ENCODE measurements around the gene SLC18A2.

Gene SLC18A2

DNA sequence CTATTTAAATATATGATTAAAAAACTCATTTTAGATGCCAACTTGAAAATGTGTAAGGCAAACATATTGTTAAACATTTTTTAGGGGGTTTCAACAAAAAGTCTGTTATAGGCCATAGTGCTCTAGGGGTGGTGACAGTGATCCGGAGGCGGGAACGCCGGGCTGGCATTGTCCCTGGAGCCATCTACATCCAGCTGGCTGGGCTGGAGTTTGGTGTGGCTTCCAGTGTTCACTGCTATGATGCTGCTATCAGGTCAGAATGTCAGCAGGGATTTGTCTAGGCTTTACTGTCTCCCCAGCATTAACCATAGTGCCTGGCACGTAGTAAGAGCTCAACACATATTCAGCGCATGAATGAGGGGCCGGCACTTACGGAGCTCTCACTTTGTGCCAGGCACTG is 1.9 kb upstream of the SLC18A2 start:
- no peak for DNase-seq

DNA sequence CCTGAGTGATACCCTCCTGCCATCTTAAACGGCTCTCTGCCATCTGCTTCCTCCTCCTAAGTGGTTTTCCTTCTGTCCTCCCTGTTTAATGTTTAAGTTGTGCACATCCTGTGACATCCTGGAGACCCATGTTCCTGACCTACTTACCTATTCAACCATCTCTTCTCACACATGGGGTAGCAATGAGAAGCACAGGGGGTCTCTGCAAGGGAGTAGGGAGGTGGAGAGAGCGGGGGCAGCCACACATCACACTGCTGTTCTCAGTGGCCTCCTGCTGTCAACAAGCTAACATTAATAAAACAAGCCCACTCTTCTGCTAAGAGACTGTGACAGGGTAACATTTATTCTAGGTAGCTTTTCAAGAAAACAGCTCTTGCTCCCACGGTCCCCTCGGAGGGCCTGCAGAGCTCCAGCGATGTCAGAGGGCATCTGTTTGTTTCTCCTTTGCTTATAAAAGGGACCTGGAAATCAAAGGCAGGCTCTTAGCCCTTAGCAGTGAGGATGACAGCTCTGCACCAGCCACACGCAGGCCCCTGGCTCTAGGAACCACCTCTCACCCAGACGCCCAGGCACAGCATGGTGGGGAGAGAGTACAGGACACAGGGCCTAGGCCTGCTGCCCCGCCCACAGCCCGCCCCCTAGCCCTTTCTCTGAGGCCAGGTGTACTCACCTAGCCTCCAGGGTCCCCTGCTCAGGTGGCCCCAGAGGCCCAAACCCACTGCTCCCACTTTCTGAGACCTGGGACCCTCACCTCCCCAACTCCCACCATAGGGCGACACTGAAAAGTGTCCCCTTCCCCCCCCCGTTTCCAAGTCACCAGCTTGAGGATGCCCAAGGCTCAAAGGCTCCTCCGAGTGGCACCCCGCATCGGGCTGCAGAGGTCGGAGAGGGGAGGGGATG is 943 bp upstream of the SLC18A2 start:
- DNase-seq, result no peak

DNA sequence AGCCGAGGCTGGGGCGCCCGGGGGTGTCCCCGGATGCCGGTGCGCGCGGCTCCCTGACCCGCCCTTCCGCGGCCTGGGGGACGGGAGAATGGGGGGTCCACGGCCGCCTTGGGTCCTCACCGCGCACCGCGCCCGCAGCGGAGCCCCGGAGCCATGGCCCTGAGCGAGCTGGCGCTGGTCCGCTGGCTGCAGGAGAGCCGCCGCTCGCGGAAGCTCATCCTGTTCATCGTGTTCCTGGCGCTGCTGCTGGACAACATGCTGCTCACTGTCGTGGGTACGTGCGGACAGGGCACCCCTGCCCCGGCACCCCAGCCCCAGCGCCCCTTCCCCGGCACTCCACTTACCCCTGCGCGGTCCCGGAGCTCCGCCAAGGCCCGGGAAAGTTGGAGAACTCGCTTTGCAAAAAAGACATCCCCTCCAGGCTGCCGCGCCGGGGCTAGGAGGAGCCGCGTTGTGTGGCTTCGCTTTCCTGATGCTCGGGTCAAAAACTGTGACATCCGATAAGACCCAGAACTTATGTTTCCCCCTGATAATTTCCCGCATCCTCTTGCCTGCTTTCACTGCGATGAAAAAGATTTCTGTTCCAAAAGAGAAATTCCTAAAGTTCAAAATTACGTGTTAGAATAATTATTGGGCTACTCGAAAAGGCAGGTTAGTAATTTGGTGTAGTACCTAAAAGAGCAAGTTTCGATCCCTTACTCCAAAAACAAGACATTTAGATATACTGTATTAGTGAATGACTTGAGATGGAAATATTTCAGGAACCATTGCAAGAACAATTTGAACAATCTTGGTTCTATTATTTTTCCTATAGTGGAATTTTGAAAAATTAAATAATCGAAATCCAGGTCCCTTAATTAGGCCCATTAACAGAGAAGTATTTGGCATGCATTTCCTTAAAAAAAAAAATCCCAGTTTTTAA is 888 bp downstream of the SLC18A2 start:
- DNase-seq, result no peak

DNA sequence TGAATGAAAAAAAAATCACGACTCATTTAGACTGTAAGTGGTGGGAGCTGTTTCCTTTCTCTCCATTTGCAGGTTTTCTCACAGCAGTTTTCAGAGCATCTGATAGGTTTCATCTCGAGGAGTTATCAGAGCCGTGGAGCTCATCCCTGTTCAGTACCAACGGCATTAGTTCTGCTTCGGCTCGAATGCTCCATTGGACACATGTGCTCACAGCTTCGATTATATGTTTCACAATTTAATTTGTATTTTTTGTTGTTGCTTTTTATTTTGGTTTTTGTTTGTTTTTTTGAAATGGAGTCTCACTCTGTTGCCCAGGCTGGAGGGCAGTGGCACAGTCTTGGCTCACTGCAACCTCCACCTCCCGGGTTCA is 1.5 kb downstream of the SLC18A2 start:
- no peak for DNase-seq

DNA sequence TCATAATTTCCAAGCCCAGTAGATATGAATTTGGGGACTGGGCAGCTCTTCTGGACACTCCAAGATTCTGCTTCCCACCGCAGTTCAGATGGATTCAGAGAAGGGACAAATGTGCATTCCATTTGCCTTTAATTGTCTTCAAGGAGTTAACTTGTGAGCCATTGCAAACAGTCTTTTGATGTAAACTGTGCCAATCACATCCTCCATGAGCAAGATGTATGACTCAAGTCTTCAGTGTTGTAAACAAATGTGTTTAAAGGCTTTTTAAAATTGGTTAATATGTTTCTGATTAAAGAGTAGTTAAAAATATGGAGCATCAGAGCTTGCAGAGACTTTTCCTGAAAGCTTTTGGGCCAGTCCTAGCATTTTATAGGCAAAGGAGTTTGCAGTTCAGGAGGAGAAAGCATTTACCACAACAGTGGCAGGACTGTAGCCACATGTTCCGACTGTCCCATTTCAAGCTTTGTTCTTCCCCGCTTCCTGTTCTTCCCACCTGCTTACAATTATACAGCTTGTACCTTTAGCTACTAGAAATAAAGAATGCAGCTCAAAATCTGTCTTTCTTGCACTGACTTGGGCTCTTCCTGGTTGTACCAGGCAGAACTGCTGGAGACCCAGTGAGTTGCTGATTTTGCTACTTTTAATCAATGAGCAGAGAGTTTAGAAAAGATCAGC is 6.2 kb downstream of the SLC18A2 start:
- DNase-seq, result no peak

DNA sequence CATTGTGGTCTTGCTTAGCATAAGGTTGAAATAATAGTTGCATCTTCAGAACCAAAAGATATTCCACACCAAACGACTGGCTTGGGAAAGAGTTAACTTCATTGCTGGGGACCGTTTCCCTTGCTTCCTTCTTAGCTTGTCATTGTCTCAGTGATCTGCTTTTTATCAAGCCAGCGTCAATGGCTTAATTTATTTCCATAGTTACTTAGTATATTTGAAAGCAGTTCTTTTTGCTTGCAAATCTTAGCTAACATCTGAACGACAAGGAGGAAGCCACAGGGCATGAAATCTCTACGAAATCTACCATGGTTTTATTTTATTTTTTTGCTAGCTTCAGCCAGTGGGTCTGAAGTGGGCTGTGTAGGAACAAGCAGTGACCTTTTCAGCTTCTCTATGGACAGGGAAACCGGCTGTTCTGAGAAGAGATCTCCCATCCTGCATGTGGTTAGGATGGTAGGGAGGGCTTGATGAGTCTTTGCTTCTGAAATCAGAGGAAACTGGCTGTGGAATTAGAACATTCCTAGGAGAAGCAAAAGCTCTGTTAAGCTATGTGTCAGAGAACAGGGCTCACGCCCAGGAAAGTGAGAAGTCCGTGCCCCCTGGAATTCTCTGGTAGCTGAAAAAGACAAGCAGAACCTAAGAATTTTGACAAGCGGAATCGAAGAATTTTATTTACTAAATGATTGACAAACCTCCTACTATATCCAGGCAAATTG is 8.0 kb downstream of the SLC18A2 start:
- no peak for DNase-seq

DNA sequence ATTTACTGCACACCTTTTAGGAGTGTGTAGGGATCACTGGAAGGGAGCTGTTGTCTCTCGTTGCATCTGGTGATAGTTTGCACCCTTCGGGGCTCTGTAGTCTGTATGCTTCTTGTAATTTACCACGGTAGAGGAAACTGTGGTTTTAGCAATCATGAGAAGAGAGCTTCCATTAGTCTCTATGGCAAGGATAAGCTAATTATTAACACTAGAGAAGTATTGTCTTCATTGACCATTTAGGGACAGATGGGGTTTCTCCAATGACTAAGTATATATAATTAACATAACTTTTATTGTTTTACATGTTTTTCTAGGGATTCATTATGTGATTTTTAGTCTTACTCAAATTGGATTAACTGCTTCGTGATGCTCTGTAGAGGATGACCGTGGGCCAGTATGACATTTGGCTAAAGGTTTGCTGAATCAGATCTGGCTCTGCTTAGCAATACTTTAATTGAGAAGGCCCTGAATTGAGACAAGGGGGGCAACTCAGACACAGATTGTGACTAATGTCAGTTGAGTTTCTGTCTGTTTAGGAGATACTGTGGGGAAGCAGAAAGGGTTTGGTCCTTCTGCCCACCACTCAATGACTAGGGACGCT is 8.7 kb downstream of the SLC18A2 start:
- DNase-seq, result no peak

DNA sequence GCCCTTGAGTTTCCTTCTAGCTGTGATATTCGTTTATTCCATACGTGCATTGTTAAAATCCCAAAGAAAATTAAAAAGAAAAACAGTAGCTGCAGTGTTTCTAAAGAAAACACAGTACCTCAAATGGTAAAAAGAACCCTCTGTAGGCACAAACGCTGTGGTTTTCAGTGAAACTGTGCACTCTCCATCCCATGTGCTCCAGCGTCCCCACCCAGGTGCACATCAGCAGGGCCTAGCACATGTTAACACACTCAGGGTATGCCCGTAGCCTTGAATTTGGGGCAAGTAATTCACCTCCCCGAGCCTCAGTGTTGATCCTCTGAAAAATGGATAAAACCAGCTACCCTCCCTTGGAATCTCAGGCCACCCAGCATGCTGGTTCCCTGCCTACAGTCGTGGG is 9.5 kb downstream of the SLC18A2 start:
- DNase-seq, result no peak

DNA sequence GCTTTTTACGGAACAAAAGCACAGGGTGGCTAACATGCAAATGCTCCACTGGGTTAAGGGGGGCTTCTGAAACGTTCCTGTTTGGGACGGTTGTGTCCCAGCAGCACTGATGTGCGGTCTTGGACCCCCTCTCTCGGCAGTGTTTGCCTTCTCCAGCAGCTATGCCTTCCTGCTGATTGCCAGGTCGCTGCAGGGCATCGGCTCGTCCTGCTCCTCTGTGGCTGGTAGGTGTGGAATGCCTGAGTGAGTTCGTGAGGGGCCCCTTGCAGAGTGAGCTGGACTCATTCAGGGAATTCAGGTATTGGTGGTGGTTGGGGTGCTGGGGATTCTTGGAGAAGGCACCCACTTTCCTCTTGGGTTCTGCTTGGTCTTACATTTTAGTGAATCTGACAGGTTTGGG is 13.0 kb downstream of the SLC18A2 start:
- DNase-seq, result no peak

DNA sequence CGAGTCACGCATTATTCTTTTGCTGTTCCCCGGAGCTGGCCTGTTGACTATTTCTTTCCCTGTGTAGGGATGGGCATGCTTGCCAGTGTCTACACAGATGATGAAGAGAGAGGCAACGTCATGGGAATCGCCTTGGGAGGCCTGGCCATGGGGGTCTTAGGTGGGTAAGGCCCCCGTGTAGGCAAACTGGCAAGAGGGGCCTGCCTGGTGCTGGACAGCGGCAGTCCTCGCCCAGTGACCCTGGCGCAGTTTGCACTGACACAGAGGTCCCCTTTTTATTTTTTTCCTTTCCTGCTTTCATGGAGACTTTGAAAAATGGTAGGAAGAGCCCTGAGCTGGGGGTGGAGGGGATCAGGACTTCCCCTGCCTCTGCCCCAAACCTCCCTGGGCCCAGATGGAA is 13.4 kb downstream of the SLC18A2 start:
- DNase-seq, result no peak

DNA sequence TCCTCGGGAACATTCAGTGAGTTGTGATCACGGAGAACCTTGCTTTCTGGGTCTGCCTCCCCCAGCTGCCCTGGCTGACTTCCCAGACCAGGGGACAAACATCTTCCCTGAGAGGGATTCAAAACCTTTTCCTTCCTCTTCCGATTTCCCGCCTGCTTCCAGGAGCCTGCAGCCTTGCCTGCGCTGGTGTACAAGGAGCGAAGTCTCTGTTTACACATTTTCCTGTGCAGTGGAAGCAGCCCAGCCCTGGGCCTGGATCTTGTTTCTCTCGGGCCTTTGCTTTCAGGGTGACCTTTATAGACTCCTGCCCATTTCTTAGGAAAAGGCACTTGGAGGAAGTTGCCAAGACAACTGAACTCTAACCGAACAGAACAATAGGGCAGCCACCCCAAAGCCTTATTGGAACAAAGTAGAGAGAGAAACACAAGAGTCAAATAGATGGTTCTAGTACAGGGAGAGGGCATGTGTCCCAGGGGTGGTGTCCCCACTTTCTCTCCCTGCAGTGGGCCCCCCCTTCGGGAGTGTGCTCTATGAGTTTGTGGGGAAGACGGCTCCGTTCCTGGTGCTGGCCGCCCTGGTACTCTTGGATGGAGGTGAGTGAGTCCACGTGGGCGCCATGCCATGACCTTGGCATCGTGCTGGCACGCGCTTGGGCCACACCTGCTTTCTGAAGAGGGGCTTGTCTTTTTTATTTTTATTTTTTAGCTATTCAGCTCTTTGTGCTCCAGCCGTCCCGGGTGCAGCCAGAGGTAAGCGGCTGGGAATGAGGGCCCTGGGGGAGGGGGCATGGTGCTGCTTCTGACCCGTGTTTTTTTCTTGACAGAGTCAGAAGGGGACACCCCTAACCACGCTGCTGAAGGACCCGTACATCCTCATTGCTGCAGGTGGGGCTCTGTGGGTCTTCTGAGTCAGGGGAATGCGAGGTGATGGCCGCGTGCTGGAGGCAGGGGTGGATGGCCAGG is 14.1 kb downstream of the SLC18A2 start:
- DNase-seq, result no peak

DNA sequence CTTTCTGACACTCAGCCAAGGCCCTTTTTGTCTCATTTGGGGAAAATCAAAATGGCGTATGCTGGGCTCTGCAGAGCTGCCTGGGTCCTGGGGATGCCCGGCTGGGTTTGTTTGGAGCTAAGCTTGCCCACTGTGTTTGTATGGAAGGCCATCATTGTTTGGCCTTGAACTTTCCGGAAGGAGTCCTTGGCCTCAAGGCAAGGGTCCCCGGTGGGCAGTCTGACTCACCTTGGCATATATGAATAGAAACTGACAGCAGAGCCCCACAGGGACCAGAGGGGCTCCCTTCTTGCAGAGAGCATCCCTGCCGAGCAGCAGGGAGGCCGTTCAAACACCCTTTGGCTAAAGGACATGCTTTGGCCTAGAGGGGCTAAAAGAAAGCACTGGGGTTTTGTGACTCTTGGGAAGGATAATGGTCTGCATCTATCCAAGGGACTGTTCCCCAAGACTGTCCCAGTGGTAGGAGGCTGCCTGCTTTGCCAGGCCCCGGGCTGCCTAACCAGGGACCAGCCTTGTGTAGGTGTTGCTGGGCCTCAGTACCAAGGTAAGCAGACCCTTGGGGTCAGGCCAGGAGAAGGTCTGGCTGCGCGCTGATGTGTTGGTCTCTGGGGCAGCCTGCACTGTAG is 15.0 kb downstream of the SLC18A2 start:
- DNase-seq, result no peak

DNA sequence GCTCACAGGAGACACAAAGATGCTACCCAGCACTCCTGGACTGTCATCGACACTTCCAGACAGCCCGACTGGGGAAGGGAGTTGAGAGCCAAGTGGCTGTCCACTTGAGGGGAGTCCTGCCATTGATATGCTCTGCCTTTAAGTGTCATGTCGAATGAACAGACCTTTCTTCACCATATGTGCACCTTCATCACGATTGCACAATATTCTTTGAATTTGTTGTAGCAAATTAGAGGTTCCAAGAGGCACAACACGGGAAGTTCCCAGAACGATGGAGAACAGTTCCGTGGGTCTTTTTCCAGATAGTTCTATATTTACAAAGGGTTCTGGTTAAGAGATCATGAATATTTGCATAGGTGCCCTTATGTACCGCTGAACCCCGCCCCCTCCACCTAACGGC is 16.0 kb downstream of the SLC18A2 start:
- DNase-seq, result no peak

DNA sequence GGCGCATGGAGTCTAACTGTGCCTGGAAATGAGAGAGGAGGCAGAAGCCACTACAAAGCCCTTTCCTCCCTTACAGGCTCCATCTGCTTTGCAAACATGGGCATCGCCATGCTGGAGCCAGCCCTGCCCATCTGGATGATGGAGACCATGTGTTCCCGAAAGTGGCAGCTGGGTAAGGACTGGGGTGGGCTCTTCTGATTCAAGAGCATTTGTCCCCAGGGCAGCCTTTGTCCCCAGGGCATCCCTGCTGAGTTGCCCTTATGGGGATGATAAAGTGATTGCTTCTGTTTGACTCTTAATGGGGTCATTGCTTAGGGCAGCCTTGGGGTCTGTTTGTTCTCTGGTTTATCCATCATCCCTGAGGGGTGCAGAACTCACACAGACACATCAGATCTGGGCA is 16.8 kb downstream of the SLC18A2 start:
- no peak for DNase-seq

DNA sequence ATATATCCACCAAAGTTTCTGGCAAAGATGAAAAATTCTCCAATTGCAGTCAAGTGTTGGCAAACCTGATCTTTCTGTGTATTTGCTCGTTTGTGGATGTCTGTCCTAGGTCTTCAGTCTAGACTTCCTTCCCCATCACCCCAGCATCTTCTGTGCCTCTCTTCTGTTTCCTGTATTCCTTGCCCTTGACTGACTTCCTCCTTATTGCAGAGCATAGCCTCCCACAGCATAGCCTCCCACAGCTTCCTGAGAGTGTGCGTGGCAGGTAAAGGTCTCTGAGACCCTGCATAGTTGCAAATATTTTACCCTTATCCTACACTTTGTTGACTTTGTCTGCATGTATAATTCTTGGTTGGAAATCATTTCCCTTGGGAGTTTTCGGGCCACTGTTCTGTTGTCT is 18.4 kb downstream of the SLC18A2 start:
- no peak for DNase-seq

DNA sequence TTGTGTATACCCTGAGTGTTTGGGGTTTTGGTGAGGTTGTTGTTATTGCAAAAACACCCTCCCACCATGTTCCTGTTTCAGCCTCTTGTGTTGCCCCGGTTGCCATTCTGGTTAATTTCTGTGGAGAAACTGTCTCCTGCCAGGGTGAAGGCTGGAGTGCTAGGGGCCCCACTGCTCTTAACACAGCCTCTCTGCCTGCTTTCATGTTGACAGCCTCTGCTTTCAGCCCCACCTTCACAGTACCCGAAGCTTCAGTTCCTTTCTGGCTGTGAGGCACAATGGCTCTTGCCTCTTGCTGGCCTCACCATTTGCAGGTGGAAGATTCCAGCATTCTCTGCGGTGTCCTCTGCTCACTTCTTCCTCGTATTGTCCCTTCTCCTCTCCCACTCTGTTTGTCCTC is 19.2 kb downstream of the SLC18A2 start:
- DNase-seq, result no peak

DNA sequence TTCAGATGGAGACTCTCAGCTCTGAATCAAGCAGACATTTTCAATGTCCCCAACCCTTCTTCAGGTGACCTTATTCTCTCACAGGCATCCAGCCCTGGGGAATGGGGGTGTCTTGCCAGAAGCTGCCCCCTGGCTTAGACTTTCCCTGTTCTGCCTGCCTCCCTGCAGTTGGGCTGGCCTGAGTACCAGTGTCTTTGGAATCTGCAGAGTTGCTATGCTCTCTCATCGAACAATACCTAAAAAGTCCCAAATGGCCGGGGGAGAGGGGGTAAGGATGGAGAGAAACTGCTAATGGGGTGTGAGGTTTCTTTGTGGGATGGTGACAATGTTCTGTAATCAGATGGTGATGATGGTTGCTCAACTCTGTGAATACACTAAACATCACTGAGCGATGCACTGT is 20.6 kb downstream of the SLC18A2 start:
- DNase-seq, result no peak

DNA sequence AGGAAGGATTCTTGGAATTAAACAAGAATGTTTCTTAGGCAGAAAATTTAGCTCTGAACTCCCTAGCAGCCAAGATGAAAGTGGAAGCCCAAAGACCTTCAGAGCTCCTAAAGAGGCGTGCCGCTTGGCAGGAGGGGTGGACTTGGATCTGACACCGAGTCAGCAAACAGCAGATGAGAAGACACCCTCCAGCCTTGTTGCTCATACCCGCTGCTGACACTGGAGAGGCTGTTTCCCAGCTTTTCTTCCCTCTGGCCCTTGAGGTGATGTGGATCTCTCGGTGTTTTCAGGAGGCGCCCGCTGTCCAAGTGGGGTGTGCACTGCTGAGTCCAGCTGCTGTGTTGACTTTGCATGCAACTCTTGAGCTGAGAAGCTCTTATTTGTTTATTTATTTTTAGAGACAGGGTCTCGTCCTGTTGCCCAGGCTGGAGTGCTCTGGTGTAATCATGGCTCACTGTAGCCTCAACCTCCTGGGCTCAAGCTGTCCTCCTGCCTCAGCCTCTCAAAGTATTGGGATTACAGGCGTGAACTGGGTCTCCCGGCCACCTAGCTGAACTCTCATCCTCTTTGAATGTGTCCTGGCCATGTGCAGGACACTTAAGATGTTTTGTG is 21.5 kb downstream of the SLC18A2 start:
- no peak for DNase-seq

DNA sequence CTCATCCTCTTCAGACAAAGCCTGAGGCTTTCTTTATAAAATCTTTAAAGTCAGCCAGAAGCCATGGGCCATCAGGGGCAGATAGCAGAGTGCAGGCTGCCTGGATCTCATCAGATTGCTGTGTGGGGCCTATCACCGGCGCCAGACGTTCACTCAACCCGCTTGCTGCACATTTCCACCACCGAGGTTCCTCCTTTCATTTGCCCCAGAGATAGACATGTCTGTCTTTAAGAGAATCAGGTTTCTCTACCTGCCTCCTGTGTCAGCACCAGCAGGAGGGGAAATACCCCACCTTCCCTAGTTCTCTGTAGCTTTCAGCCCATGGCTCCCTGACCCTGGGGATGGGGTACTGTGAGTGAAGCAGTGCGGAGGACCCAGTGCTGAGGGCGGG is 22.0 kb downstream of the SLC18A2 start:
- no peak for DNase-seq

DNA sequence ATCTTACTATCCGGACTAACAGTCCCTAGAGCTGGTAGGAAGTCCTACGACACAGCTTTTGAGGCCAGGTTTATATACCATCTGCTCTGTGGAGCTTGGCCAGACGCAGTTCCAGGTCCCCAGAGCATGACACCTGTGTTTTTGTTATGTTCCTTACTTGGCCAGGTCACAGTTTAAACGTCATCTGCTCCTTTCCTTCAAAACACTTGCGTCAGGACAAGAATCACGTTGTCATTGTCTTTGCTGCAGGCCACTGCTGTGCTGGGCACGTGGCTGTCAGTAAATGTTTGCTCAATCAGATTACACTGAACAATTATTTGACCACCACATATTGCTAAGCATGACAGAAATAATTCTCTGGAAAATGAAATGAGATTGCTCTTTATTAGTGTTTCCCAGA is 23.9 kb downstream of the SLC18A2 start:
- DNase-seq, result no peak

Measured in CD4-positive, alpha-beta T cell treated with Interleukin-4 for 1 hour (primary cell).